NCI-H2196 (cell line): ENCODE measurements around the gene NDUFA8.

Experiments used
- DNase-seq: peaks from one replicate; lab custom pipeline; 2025; ENCODE audit not compliant: unreplicated experiment; lab: John Stamatoyannopoulos, UW

NDUFA8 gene

DNA sequence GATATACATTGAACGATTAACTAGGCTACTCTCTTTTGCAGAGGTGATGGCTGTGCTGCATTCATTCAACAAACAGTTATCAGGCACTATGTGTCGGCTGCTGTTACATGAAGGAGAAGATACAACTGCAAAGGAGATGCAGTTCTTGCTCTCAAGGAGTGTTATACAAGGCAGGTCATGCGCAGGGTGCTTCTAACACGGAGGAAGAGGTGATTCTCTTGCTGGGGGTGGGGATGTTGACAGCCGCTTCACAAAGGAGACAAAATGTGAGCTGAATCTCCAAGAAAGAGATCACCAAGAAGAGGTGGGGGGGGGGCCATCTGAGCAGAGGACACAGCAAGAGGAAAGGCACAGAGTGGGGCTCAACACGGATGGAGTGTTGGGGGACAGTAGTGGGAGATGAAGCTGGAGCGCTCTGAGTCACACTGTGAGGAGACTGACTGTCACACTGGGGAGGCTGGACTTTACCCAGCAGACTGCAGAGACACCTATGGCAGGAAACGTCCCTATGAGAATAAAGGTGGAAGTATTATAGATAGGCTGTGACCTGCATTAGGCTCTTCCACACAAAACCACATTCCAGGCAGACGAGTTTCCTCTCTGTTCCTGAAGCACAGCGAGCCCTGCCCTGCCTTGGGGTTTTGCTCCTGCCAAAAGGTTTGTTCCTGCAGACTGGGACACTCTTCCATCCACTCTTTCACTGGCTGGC is 20.9 kb downstream of the NDUFA8 start:
- DNase-seq: no peak

DNA sequence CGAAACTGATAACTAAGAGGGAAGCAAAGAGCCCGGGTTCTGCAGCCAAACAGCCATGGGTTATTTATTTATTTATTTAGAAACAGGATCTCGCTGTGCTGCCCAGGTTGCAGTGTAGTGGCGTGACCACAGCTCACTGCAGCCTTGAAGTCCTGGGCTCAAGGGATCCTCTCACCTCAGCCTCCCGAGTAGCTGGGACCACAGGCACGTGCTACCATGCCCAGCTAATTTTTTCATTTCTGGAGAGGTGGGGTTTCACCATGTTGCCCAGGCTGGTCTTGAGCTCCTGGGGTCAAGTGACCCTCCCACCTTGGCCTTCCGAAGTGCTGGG is 24.1 kb downstream of the NDUFA8 start:
- DNase-seq: no peak

DNA sequence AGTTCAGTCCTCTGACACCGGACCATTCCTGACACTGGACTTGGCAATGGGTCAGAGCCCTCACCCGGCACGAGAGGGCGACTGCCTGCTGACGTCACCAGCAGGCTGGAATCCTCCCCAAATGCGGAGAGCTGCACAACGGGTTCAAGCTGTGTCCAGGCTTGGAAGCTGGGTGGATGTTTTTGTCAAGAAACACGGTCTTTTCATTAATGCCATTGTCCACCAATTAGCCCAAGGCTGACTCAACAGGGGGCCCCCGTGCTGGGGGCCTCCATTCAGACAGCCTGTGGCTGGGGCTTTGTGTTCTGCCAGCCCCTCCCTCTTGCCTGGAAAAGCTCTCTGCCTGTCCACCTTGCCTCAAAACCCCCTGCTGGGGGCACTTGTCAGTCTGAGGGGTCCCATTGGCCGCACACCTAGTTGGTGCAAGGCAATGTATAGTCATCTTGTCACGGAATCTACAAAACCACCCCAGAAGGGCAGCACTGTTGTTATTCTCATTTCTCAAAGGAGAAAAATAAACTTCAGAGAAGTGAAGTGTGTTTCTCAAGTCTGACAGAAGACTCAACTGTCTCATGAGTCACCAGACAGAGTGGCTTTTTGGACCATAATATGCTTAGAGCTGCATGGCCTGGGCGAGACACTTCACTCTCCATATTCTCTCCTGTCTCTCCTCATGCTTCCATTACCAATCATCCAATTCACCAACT is 24.6 kb downstream of the NDUFA8 start:
- DNase-seq: no peak

DNA sequence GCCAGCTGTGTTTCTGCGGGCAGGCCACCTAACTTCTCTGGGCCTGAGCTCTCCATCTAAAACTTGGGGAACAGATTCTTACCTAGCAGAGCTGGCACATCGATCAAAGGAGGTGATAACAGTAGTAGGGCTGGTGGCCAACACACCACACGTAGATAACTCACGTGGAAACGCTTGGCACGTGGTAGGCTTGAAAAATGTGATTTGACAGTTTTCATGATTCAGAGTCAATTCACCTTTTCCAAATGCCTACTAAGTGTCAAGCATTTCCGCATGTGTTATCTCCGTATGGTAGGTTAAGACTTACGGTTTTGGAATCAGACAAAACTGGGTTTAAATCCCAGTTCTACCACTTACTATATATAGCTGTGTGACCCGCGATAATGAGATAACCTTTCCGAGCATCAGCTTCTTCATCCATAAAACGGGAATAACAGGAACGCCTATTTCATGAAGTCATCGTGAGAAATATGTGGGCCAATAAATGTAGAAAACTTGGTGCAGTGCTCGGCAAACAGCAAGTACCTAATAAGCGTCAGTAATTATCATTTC is 25.5 kb downstream of the NDUFA8 start:
- DNase-seq: no peak

DNA sequence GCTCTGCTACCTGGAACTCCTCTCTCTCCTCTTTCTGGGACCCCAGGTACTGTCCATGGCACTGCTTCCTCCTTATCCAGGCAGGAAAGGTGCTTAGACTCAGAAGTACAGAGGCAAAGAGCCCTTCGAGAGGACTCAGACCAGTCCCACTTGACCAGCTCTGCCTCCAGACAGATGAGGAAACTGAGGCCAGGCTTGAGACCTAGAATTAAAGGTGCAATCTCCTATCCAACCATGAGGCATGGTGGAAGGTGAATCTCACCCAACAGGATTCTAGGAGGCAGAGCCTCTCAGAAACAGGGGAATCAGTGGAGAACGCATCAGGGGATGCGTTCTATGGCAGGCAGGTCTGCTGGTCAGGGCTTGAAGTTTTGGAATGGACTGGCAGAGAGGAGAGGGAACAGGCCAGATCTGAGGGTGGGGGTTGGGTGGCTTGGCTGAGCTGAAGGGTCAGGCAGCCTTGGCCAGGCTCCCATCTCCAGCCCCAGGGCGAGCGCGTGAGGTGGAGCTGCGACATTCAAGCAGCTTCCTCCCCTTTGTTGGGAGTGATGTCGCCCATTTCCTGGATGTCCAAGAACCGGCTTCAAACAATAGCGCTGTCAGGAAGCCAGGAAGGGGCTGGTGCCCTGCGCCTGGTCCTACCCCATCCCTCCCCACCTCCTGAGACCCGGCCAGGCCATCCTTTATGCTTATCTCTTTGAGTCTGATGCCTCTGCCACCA is 26.2 kb downstream of the NDUFA8 start:
- no peak for DNase-seq

DNA sequence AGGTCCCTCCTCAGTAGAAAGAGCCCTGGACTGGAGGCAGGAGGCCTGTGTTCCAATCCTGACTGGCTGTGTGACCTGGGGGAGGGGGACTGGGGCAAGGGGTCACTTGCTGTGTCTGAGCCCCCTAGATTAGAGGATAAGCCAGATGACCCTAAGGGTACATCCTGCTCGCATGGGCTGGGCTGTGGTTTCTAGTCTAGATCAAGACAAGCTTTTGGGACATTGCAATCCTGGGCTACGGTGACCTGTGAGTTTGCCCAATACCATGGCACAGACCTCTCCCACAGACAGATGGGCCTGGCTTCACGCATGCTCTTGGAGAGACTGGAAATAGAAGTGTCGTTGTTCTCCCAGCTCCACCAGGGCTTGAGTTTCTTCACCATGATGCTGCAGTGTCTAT is 27.0 kb downstream of the NDUFA8 start:
- DNase-seq: no peak

DNA sequence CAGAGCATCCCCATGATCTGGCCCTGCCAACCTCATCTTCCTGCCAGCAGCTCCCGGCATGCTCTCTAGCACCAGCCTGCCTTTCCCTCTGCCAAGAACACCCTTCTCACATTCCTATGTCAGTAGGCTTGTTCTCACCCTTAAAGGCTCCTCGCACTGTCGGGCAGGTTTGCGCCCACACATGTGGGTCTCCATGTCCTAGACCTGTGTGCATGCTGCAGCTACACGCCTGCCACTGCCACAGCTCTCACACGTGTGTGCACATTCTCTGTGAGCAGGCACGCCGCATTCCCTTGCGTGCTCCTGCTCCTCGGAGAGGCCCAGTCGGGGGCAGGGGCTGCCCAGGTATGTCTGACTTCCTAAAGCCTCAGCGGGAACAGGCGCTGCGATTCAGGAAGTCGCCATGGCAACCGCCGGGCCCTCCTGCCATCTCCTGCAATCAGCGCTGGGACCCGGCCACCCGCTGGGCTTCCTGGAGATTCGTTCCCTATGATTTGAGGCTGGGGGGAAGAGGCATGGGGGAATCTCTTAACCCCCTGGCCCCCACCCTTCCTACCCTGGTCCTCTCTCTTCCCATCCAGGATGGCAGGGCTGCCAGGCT is 28.1 kb downstream of the NDUFA8 start:
- DNase-seq: no peak

DNA sequence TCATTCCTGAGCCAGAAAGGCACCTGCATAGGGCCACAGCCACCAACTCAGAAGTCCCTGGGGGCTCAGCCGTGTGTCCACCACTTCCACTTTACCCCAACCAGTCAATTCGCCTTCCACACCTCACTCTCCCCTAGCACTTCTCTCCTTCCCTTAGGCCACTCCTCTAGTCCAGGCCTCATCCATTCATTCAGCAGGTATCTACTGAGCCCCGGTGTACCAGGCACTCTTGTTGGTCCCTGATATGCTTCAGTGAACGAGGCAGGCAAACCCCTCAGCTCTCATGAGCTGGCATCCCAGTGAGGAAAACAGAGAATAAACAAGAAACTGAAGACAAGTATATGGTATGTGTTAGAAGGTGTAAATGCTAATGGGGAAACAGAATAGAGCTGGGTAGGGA is 28.7 kb downstream of the NDUFA8 start:
- DNase-seq: no peak

DNA sequence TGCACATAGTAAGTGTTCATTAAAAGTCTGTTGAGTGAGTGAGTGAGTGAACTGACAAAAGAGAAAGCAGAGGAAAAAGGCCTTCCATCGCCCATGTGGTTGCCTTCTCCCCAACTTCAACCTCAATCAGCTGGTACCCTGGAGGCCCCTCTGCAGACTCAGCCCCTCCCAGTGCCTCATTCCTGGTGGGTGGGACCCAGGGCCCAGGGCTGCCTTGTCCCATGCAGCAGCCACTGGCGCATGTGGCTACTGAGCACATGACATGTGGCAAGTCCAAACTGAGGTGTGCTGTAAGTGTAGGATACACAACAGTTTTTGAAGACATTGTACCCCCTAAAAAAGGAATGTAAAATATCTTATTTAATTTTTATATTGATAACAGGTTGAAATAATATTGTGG is 29.6 kb downstream of the NDUFA8 start:
- DNase-seq: no peak

DNA sequence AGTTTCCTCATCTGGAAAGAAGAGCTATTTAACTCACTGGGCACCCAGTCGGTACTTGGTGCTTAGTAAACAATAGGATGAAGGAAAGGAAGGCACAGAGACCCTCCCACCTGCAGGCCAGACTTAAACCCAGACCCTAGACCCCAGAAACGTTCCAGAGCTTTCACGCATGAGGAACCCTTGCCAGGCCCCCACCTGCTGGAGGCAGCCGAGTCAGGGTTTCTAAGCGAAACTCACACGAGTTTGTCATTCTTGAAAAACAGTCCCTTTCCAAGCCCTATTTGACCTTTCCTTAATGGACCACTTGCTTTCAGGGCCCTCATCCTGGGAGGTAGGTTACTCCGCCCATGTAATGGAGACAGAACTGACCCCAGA is 30.6 kb downstream of the NDUFA8 start:
- no peak for DNase-seq

DNA sequence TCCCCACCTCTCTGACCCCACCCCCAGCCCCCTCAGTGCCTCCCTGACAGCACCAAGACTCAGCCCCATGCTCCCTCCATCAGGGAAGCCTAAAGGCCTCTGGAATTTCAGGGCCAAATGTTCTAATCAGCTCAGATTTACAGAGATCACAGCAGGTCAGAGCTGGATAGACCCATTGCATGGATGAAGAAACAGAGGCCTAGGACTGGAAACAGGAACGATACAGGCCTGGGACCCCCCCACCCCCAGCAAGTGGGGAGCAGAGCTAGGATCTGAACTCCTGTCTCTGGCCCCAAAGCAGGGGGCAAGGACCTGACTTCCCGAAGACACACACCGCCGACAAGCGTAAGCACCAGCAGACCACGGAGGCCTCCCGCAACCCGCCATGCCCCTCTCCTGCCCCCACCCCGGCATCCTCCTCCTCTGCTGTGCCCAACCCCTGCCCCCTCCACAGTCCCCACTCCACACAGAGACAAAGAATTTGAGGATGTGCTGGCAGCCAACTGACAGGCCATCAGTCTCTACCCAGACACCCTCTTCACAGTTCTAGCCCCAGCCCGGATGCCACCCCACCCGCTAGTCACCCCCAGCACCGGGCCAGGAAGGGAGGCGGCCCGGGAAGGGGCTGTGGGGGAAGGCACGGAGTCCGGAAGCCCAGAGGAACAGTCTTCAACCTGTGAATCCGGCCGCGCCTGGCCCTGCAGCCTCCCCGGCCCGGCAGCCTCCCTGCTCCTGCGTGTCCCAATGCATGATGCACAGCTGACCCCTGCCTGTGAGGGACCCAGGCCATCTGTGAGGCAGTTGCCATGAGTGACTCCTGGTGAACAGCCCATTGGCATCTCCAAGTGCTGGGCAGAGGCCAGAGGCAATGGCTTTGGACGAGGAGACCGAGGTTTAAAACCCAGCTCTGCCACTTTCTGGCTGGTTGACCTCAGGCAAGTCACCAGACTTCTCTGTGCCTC is 31.3 kb downstream of the NDUFA8 start:
- DNase-seq: no peak

DNA sequence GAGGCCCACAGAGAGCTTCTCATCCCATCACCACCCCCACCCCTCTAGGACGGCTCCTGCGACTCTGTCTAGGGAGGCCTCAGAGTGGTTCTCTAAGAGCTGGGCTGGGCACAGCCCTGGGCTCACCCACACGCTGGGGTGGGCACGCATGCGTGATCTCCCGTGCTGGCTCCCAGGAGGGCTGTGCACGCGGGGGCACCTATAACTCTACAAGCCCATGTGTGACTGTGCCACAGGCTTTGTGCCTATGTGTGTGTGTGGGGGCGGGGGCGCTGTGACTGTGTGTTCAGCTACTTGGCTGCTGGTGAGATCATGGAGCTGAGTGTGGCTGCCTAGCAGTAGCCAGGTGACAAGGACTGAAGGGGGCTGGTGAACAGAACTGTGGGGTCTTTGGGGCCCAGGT is 32.2 kb downstream of the NDUFA8 start:
- no peak for DNase-seq

DNA sequence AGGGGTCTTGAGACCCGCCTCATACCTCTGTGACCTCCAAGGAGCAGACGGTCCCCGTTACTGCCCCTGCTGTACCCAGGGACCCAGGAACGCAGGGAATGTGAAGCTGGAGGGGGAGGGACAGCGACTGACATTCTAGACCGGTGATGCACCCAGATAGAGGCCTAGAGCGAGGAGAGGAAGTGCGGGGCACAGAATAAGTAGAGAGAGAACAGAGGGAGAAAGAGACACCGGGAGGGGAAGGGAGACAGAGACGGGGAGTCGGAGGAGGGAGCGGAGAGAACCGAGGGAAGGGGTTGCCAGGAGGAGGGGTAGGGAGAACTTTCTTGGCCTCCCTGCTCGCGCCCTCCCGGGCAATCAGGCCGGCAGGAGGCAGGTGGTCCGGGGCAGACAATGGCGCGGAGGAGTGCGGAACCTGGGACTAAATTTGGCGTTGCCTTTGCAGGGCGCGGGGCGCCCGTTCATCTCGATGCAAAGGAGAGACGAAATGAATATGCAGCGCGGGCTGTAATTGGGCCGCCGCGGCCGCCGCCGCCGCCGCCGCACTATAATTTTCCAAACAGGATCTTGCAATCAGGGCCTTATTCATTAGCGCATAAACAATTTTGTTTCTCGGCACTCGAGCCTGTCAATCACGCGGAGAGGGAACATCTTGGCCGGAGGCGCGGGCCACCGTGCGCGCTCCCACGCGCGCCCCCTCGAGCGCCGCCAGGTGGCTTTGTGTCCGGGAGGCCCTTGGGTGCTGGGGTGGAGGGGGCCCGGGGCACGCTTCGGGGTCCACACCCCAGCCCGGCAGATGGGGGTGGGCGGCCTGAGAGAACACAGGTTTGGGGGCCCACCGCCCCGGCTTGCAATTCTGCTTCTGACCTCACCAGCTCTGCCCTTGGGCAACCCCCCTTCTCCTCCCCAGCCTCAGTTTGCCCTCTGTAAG is 33.0 kb downstream of the NDUFA8 start:
- DNase-seq: no peak

DNA sequence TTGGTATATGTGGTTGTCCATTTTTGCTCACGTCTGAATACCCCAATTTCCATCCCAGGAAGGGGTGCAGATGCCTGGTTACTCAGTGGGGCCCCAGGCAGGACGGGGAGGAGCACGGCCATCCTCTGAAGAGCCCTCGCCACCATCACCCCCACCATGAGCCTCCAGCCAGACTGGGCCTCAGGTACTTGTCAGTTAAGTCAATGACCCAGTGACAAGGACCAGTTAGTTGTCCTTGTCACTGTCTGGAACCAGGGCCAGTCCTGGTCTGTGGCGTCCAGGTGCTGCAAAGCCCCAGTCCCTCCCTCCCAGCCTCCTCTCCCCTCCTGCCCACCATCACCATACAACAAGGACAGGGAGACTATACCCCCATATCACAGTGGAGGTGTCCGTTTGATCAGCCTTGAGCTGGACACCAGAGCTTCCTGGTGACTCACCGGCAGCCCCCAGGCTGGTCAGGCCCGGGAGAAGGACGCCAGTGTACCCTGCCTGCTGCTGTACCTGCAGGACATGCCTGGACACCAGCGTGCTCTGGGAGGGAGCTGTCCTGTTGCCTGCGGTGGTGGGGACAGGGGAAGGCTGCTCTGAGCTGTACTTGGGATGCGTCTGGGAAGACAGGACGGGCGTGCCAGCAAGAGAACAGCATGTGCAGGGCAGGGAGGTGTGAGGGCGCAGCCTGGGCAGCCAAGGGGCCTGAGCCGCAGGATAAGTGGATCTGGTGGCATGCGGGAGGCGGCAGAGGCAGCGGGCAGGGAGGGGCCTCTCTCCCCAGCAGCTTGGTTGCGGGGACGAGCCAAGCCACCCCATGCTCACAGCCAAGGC is 33.9 kb downstream of the NDUFA8 start:
- DNase-seq: no peak

DNA sequence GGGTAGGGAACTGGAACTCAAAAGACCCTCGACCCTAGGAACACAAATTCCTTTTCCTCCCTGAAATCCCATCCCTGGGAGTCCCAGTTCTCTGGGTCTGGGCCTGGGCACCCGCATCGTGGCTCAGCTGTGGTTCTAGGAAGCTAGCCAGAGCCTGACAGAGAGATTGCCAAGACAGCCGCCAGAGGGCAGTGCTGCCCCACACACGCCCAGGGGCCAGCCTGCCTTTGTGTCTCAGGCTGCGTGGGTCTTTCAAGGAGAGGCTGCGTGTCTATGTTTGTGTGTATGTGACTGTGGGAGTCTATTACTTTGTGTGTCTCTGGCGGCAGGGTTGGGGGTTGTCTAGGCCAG is 34.4 kb downstream of the NDUFA8 start:
- peak; percentile 71 for DNase-seq

DNA sequence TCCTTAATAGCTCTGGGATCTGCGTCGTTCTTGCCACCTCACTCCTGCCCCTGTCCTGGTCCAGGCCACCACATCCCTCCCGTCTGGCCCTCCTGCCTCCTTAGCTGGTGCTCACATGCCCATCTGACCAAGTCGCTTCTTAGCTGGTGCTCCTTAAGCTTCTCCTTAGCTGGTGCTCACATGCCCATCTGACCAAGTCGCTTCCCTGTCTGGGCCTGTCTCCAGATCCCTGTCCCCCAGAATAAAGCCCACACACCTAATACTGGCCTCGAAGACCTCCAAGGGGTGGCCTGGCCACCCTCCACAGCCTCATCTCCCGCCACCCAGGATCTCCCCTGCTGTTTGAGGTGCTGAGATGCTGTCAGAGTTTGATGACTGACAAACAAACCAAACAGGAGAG is 35.1 kb downstream of the NDUFA8 start:
- no peak for DNase-seq

DNA sequence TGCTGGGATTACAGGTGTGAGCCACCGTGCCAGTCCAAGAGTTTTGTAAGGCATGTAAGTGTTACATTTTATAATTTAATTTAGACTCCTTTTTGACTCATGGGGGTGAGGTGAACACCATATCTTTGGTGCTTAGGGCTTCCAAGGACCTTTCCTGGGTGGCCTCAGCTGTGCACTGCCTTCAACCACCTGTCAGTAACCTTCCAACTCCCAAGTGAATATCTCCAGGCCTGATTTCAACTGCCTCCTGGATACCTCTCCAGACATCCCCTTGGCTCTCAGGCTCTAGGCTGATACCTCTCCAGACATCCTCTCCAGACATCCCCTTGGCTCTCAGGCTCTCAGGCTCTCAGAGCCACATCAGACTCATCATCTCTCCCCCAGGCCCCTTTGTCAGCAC is 35.5 kb downstream of the NDUFA8 start:
- DNase-seq: no peak

DNA sequence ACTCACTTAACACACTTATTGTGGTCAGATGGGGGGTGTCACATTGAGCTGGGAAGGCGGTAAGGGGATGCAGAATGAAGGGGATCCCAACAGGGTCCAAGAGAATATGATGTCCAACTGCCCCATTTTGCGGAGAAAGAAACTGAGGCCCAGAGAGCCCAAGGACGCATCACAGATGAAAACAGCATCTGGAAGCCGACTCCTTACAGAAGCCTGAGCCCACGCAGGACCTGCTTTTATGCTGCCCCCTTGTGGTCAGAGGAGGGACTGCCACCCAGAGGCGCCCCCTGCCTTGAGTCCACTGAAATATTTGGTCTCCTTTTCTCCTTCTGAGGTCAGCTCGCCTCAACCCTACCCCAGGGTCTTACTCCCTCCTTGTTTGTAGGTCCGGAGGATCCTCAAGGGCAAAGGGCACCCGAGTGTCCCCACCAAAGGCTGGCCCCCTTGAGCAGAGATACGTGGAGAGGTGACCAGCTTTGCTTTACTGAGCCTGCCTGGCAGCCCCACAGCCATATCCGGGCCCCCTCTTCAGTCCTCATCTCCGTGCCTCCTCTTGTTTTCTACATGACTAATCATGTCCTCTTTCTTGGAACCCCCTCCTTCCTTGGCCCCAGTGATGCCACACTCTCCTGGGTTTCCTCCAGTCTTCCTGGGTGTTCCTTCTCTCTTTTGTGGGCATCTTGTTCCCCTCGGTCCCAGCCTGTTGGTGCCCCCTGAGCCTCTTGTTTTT is 36.5 kb downstream of the NDUFA8 start:
- DNase-seq: peak; percentile 75
